Stimulated activated naive CD8-positive, alpha-beta T cell treated with anti-CD3 and anti-CD28 coated beads, Interleukin-15, Interleukin-2, amounts not matched to agents 100 U/mL and 50 U/mL, for 24 hours (primary cell): ENCODE measurements around the gene ANTXR1.
"Not testable (repeated sequence)": the region's sequence is repeated elsewhere in the genome, so short reads cannot be mapped to it uniquely, and the experiment has no call there.

Source experiments
- ATAC-seq: fragments of 150-1000 bp; cut with Tn5 transposase; one replicate; pipeline ENCODE4 v1.10.0; 2021
- DNase-seq: peaks from one replicate; pipeline ENCODE4 v3.0.0; 2021

The ANTXR1 gene

GRCh38 chr2:69241093-69241492 is 228.1 kb downstream of the ANTXR1 start:
- ATAC-seq (no peak), DNase-seq (no peak)

GRCh38 chr2:69241664-69242514 is 228.9 kb downstream of the ANTXR1 start:
- DNase-seq (no peak), ATAC-seq (no peak)

GRCh38 chr2:69242651-69243051 is 229.7 kb downstream of the ANTXR1 start:
- DNase-seq (no peak), ATAC-seq (no peak)

- no peak for DNase-seq
- ATAC-seq = no peak
These were observed 230.7 kb downstream of the ANTXR1 start for GRCh38 chr2:69243652-69244051.

- ATAC-seq (no peak), DNase-seq (no peak)
These were observed 231.9 kb downstream of the ANTXR1 start for GRCh38 chr2:69244882-69245281.

- DNase-seq = no peak
- no peak for ATAC-seq
These were observed 234.6 kb downstream of the ANTXR1 start for GRCh38 chr2:69247583-69247982.

- DNase-seq (no peak), ATAC-seq (no peak)
These were observed 235.3 kb downstream of the ANTXR1 start for GRCh38 chr2:69248232-69248631.

- no peak for DNase-seq
- ATAC-seq = no peak
These were observed 238.0 kb downstream of the ANTXR1 start for GRCh38 chr2:69250981-69251380.

GRCh38 chr2:69251943-69252342 is 239.0 kb downstream of the ANTXR1 start:
- ATAC-seq (no peak), DNase-seq (no peak)

GRCh38 chr2:69253112-69253511 is 240.1 kb downstream of the ANTXR1 start:
- no peak for ATAC-seq
- DNase-seq = no peak

- DNase-seq = no peak
- ATAC-seq = no peak
These were observed 240.8 kb downstream of the ANTXR1 start for GRCh38 chr2:69253611-69254301.

- ATAC-seq = no peak
These were observed 242.8 kb downstream of the ANTXR1 start for GRCh38 chr2:69255760-69256159.

GRCh38 chr2:69259994-69260591 is 247.1 kb downstream of the ANTXR1 start:
- DNase-seq, ATAC-seq: not testable (repeated sequence)

More at GRCh38 chr2:69255760-69256159, 242.8 kb downstream of the ANTXR1 start:
- no peak for DNase-seq

- no peak for DNase-seq
- no peak for ATAC-seq
These were observed 247.7 kb downstream of the ANTXR1 start for GRCh38 chr2:69260666-69261065.

- ATAC-seq (no peak), DNase-seq (no peak)
These were observed 256.4 kb downstream of the ANTXR1 start for GRCh38 chr2:69269330-69269729.

GRCh38 chr2:69271831-69272257 is 258.9 kb downstream of the ANTXR1 start:
- ATAC-seq (no peak), DNase-seq (no peak)

GRCh38 chr2:69272803-69273471 is 260.0 kb downstream of the ANTXR1 start:
- ATAC-seq (no peak), DNase-seq (no peak)

GRCh38 chr2:69275490-69275889 is 262.5 kb downstream of the ANTXR1 start:
- ATAC-seq = no peak
- no peak for DNase-seq

- ATAC-seq = no peak
- no peak for DNase-seq
These were observed 265.4 kb downstream of the ANTXR1 start for GRCh38 chr2:69278366-69278765.

GRCh38 chr2:69279211-69279610 is 266.2 kb downstream of the ANTXR1 start:
- no peak for ATAC-seq
- no peak for DNase-seq

GRCh38 chr2:69279931-69280681 is 267.1 kb downstream of the ANTXR1 start:
- ATAC-seq (no peak), DNase-seq (no peak)
